ENCODE data around the gene UBA3.

GRCh38 chr3:69118555-69118954, 38.4 kb upstream of the UBA3 start:
- TF ChIP-seq GATA2 (IDR thresholded peaks at IDR 0.05; ENCODE audit: low read depth, low read length): no peak
- no peak for TF ChIP-seq GATA3 (IDR thresholded peaks at IDR 0.05; ENCODE audit: low read depth, low read length)

All from SH-SY5Y (cell line).